GM21528 (cell line): Measurements from ENCODE around the gene CBARP.
"Not testable (repeated sequence)": the region's sequence is repeated elsewhere in the genome, so short reads cannot be mapped to it uniquely, and the experiment has no call there.

Source experiments
- ATAC-seq: cut with Tn5 transposase; IDR thresholded peaks from one replicate; pipeline ENCODE4 v1.9.1; 2021; ENCODE audit warnings: mild to moderate bottlenecking, moderate library complexity; ENCODE audit not compliant: unreplicated experiment, low FRiP score

Gene CBARP

GRCh38 chr19:1254530-1255185 lies 16.9 kb upstream of the CBARP start:
- ATAC-seq: no peak

GRCh38 chr19:1254081-1254527 lies 16.3 kb upstream of the CBARP start:
- no peak for ATAC-seq

- ATAC-seq: no peak
Measured at GRCh38 chr19:1253514-1254080, 15.8 kb upstream of the CBARP start.

GRCh38 chr19:1252821-1253513 lies 15.2 kb upstream of the CBARP start:
- no peak for ATAC-seq

GRCh38 chr19:1252221-1252820 lies 14.5 kb upstream of the CBARP start:
- no peak for ATAC-seq

- ATAC-seq: no peak
Measured at GRCh38 chr19:1251330-1252220, 13.8 kb upstream of the CBARP start.

GRCh38 chr19:1250437-1251260 lies 12.8 kb upstream of the CBARP start:
- no peak for ATAC-seq

- ATAC-seq: no peak
Measured at GRCh38 chr19:1249990-1250436, 12.2 kb upstream of the CBARP start.

- peak; percentile 43 for ATAC-seq
Measured at GRCh38 chr19:1249298-1249989, 11.6 kb upstream of the CBARP start.

GRCh38 chr19:1248786-1249297 lies 11.0 kb upstream of the CBARP start:
- ATAC-seq: peak; percentile 24

GRCh38 chr19:1248139-1248785 lies 10.5 kb upstream of the CBARP start, which contains the start of gene MIDN:
Gene MIDN (plus strand): TSS chr19:1248583. CDS start chr19:1250297, 1,714 bp downstream.
- peak; percentile 7 for ATAC-seq

GRCh38 chr19:1247748-1248138 lies 9.9 kb upstream of the CBARP start:
- no peak for ATAC-seq

GRCh38 chr19:1246265-1247087 lies 8.7 kb upstream of the CBARP start:
- ATAC-seq: not testable (repeated sequence)

GRCh38 chr19:1245494-1246264 lies 7.9 kb upstream of the CBARP start:
- no peak for ATAC-seq

- no peak for ATAC-seq
Measured at GRCh38 chr19:1244693-1245451, 7.1 kb upstream of the CBARP start.
